ENCODE measurements around the gene HIBCH.

DNA sequence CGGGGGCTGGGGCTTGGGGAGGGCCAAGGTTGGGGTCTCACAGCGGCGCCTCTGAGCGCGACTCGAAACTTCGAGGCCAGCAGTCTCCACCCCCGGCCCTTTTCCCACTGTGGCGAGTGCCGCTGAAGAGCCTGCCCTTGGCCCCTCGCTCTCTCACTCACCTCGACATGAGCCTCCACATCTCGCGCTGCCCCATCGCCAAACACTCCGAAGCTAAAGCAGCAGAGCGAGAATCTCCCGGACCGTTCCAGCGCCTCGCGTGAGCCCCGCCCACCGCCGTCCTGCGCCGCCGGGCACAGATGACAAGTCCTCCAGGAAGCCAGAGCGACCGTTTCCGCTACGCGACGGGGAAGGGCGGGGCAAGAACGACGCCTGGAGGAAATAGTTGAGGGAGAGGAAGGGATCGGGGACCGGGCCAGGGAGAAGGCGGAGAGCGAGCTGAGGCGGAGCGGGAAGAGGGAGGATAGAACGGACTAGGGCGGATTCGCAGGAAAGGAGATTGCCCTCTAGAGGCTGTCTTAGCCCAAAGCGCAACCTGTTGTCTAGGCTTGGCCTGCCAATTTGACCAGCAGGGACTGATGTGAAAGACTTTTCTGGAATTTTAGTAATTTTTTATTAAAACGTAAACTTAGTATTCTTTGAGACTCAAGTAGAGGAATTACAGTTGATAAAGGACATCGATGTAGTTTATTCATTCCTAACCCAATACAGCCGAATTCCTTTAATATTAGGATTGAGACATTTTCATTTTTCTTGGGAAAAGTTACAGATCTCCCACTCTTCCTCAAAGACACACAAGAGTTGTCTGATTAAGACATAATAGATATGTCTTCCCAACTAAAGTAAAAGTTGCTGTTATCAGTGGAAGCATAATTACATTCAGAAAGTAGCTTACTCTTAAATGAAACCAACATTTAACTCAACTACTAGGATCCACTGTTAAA, at the start of gene HIBCH:
- TF ChIP-seq EZH2phosphoT487 (IDR thresholded peaks at IDR 0.05; ENCODE audit: borderline replicate concordance) (no peak), SIN3A (IDR thresholded peaks at IDR 0.05; ENCODE audit: low read depth) (peak; percentile 81; the same call in 1 of the 2 replicates), ZNF274 (IDR thresholded peaks at IDR 0.05; ENCODE audit: low read depth, low read length) (no peak), EZH2 (IDR thresholded peaks at IDR 0.05) (no peak), RAD21 (IDR thresholded peaks at IDR 0.05; ENCODE audit: low read depth) (peak; percentile 43), POLR2A (IDR thresholded peaks at IDR 0.05; ENCODE audit: borderline replicate concordance, extremely low read depth, insufficient read depth, insufficient read length) (peak; percentile 44), YY1 (IDR thresholded peaks at IDR 0.05; ENCODE audit: extremely low read depth, insufficient replicate concordance, low read depth, low read length) (peak; percentile 72), POLR2AphosphoS5 (IDR thresholded peaks at IDR 0.05; ENCODE audit: low read depth, low read length) (peak; percentile 91), EGR1 (IDR thresholded peaks at IDR 0.05; ENCODE audit: low read depth) (peak; percentile 65)
- TF ChIP-seq, protein P1, sequence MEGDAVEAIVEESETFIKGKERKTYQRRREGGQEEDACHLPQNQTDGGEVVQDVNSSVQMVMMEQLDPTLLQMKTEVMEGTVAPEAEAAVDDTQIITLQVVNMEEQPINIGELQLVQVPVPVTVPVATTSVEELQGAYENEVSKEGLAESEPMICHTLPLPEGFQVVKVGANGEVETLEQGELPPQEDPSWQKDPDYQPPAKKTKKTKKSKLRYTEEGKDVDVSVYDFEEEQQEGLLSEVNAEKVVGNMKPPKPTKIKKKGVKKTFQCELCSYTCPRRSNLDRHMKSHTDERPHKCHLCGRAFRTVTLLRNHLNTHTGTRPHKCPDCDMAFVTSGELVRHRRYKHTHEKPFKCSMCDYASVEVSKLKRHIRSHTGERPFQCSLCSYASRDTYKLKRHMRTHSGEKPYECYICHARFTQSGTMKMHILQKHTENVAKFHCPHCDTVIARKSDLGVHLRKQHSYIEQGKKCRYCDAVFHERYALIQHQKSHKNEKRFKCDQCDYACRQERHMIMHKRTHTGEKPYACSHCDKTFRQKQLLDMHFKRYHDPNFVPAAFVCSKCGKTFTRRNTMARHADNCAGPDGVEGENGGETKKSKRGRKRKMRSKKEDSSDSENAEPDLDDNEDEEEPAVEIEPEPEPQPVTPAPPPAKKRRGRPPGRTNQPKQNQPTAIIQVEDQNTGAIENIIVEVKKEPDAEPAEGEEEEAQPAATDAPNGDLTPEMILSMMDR (IDR thresholded peaks at IDR 0.05 in 2 of 3, conservative IDR thresholded peaks at IDR 0.05 in 1 of 3; ENCODE audit: borderline replicate concordance in 1 of 3, insufficient read depth in 1 of 3, low read depth in 2 of 3, low read length in 2 of 3), result peak; percentile 70 to 89 (median 76)
- TF ChIP-seq, protein P2, sequence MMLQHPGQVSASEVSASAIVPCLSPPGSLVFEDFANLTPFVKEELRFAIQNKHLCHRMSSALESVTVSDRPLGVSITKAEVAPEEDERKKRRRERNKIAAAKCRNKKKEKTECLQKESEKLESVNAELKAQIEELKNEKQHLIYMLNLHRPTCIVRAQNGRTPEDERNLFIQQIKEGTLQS (IDR thresholded peaks at IDR 0.05), result no peak
- TF ChIP-seq, protein P3, sequence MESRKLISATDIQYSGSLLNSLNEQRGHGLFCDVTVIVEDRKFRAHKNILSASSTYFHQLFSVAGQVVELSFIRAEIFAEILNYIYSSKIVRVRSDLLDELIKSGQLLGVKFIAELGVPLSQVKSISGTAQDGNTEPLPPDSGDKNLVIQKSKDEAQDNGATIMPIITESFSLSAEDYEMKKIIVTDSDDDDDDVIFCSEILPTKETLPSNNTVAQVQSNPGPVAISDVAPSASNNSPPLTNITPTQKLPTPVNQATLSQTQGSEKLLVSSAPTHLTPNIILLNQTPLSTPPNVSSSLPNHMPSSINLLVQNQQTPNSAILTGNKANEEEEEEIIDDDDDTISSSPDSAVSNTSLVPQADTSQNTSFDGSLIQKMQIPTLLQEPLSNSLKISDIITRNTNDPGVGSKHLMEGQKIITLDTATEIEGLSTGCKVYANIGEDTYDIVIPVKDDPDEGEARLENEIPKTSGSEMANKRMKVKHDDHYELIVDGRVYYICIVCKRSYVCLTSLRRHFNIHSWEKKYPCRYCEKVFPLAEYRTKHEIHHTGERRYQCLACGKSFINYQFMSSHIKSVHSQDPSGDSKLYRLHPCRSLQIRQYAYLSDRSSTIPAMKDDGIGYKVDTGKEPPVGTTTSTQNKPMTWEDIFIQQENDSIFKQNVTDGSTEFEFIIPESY (IDR thresholded peaks at IDR 0.05; ENCODE audit: extremely low read depth, insufficient replicate concordance, low read length), result peak; percentile 84
- TF ChIP-seq, protein P4, sequence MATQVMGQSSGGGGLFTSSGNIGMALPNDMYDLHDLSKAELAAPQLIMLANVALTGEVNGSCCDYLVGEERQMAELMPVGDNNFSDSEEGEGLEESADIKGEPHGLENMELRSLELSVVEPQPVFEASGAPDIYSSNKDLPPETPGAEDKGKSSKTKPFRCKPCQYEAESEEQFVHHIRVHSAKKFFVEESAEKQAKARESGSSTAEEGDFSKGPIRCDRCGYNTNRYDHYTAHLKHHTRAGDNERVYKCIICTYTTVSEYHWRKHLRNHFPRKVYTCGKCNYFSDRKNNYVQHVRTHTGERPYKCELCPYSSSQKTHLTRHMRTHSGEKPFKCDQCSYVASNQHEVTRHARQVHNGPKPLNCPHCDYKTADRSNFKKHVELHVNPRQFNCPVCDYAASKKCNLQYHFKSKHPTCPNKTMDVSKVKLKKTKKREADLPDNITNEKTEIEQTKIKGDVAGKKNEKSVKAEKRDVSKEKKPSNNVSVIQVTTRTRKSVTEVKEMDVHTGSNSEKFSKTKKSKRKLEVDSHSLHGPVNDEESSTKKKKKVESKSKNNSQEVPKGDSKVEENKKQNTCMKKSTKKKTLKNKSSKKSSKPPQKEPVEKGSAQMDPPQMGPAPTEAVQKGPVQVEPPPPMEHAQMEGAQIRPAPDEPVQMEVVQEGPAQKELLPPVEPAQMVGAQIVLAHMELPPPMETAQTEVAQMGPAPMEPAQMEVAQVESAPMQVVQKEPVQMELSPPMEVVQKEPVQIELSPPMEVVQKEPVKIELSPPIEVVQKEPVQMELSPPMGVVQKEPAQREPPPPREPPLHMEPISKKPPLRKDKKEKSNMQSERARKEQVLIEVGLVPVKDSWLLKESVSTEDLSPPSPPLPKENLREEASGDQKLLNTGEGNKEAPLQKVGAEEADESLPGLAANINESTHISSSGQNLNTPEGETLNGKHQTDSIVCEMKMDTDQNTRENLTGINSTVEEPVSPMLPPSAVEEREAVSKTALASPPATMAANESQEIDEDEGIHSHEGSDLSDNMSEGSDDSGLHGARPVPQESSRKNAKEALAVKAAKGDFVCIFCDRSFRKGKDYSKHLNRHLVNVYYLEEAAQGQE (IDR thresholded peaks at IDR 0.05; ENCODE audit: low read depth), result no peak
- TF ChIP-seq, protein P5, sequence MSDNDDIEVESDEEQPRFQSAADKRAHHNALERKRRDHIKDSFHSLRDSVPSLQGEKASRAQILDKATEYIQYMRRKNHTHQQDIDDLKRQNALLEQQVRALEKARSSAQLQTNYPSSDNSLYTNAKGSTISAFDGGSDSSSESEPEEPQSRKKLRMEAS (IDR thresholded peaks at IDR 0.05), result peak; percentile 89

All from HCT116 (cell line).